Thoracic aorta (tissue), 2 donors: ENCODE results near the gene DTHD1. TPM values are rescaled to one million over a fixed set of nuclear protein-coding genes. Genes with fewer than 3 reads are reported as not detected.

ENCODE experiments used
- ATAC-seq: fragments of 150-250 bp; one replicate; pipeline ENCODE4 v1.8.0; 2017; ENCODE audit warnings: low read depth; ENCODE audit not compliant: insufficient number of reproducible peaks, low FRiP score
- DNase-seq: peaks from one replicate; pipeline ENCODE4 v3.0.0-alpha.2; 2020; ENCODE audit warnings: low spot score
- H3K27ac ChIP-seq, 2 donors: fragments of 200-600 bp; sonication (generic); 1 replicate in 1 of 2; 2 replicates in 1 of 2; pipeline ENCODE4 v1.5.1; 2016; ENCODE audit warnings: mild to moderate bottlenecking in 2 of 2, moderate library complexity in 2 of 2
- H3K27me3 ChIP-seq: fragments of 200-600 bp; sonication (generic); replicated peaks from 2 replicates; pipeline ENCODE4 v1.6.0; 2016; ENCODE audit warnings: mild to moderate bottlenecking; ENCODE audit not compliant: insufficient read depth
- H3K36me3 ChIP-seq: fragments of 200-600 bp; sonication (generic); one replicate; pipeline ENCODE4 v1.5.1; 2016
- H3K4me1 ChIP-seq, 2 donors: fragments of 200-600 bp; sonication (generic); 1 replicate in 1 of 2; 2 replicates in 1 of 2; pipeline versions ENCODE4 v1.5.1 to v1.6.0; 2016; ENCODE audit warnings: low read depth in 2 of 2, mild to moderate bottlenecking in 1 of 2; ENCODE audit not compliant: control insufficient read depth in 1 of 2
- H3K4me3 ChIP-seq: fragments of 200-600 bp; sonication (generic); 2 replicates; pipeline ENCODE4 v1.5.1; 2016; ENCODE audit warnings: mild to moderate bottlenecking
- H3K9me3 ChIP-seq: fragments of 200-600 bp; sonication (generic); 2 replicates; pipeline ENCODE4 v1.5.1; 2016
- total RNA-seq, 2 donors: library from RNA; depleted of rRNA; stranded (reverse); fragments of >200 nt; gene quantifications; one replicate each; pipeline versions ENCODE4 v1.1.0 to v1.2.3, GENCODE V29; 2016
- TF ChIP-seq, protein P1 (sequence below): fragments of 200-600 bp; sonication (generic); IDR thresholded peaks from one replicate; pipeline ENCODE4 v1.5.1; 2019; ENCODE audit warnings: antibody characterized with exemption

The DTHD1 gene
- 1 to 10 TPM in 1 of 2 donors, under 1 TPM in 1; 0.54 to 1.1 TPM for total RNA-seq

DNA sequence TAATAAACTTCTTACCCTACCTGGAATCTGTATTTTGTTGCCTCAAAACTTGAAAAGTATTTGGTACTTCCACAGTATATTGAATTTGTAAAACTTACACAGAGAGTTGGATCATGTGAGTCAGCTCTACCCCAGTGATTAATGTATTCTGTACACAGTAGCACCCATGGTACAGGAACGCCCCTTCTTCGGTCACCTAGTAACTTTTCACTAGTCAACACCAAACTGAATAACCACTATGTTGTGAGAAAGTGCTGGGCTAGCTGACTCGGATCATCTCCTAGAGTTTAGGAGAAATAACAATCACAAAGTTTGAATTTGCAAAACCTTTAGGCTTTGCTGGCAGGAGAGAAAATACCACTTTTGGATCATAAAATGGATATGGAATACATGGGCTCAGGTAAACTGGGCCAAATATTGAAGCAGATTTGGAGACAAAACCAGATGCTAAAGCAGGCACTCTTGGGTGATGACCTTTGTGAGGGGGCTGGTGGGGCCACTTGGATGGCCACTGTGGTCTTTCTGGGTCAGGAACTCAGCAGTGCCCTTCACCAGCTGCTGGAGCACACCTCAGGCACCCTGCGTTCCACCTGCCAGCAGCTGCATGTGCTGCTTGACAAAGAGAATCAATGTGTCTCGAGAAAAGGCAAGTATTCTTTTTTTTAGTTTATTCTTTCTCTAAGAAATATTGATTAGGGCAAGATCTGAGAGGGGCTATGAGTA is at the start of gene DTHD1:
Gene DTHD1, plus strand, starts transcription at position 233 of the 723 bp plus-strand sequence. Its CDS starts 143 bp downstream, at position 376.
- TF ChIP-seq, protein P1, sequence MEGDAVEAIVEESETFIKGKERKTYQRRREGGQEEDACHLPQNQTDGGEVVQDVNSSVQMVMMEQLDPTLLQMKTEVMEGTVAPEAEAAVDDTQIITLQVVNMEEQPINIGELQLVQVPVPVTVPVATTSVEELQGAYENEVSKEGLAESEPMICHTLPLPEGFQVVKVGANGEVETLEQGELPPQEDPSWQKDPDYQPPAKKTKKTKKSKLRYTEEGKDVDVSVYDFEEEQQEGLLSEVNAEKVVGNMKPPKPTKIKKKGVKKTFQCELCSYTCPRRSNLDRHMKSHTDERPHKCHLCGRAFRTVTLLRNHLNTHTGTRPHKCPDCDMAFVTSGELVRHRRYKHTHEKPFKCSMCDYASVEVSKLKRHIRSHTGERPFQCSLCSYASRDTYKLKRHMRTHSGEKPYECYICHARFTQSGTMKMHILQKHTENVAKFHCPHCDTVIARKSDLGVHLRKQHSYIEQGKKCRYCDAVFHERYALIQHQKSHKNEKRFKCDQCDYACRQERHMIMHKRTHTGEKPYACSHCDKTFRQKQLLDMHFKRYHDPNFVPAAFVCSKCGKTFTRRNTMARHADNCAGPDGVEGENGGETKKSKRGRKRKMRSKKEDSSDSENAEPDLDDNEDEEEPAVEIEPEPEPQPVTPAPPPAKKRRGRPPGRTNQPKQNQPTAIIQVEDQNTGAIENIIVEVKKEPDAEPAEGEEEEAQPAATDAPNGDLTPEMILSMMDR: no peak
- H3K9me3 ChIP-seq: no peaks in the 10 kb centered on the region
- ATAC-seq (no peak), DNase-seq (no peak)
- no peak within 1 kb of the TSS for H3K4me3 ChIP-seq
- H3K4me1 ChIP-seq: no peaks in the 10 kb centered on the region
- H3K36me3 ChIP-seq: no peaks in the 10 kb centered on the region
- H3K27ac ChIP-seq: no peak within 1 kb of the TSS
- H3K27me3 ChIP-seq: no peaks in the 10 kb centered on the region

DNA sequence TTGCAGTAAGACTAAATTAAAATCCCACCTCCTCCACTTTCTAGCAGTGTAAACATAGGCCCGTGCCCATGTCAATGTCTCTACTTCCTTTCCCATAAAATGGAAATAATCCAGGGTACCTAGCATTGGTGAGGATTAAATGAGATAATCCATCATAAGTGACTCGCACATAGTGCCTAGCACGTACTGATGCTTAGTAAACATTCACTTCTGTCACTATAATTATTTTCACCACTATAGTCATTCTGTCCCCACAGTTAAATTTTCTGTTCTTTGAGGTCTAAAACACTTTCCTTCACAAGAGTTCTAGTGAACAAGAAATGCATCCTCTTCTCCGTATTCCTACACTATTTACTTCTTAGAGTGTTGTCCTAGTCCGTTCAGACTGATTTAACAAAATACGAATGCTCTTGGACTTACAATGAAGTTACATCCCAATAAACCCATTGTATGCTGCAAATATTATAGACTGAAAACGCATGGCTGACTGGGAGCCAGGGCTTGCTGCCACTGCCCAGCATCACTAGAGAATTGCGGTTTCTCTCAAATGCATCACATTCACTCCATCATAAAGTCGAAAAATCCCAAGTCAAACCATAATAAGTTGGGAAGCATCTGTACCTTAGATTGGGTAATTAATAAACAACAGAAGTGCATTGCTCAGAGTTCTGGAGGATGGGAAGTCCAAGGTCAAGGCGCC is 47.7 kb upstream of the DTHD1 start:
- no peak for ATAC-seq
- no peak overlapping the region for H3K27ac ChIP-seq
- H3K9me3 ChIP-seq: no peaks in the 10 kb centered on the region
- TF ChIP-seq, protein P1: no peak
- H3K36me3 ChIP-seq: no peaks in the 10 kb centered on the region
- no peaks in the 10 kb centered on the region for H3K4me1 ChIP-seq
- DNase-seq: no peak
- H3K4me3 ChIP-seq: no peak overlapping the region
- H3K27me3 ChIP-seq: no peaks in the 10 kb centered on the region

DNA sequence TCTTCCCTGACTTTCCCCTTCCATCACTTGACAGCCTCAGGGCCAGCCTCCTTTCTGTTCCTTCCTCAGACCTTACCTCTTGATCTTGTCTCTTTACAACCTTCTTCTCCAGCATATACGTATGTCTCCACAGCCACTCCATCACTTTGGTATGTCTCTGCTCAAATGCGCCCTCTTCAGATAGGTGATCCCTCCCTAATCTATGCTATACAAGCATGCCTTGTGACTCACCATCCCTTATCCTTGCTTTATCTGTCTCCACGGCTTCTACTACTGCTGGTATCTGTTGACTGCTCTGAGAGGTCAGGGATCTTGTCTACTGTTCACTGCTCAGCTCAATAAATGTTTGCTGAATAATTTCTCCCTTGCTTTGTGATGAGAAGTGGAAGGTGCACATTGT is 46.1 kb upstream of the DTHD1 start:
- H3K27ac ChIP-seq: no peak overlapping the region
- no peak overlapping the region for H3K4me3 ChIP-seq
- H3K9me3 ChIP-seq: no peaks in the 10 kb centered on the region
- TF ChIP-seq, protein P1: no peak
- H3K36me3 ChIP-seq: no peaks in the 10 kb centered on the region
- no peaks in the 10 kb centered on the region for H3K4me1 ChIP-seq
- DNase-seq (no peak), ATAC-seq (no peak)
- no peaks in the 10 kb centered on the region for H3K27me3 ChIP-seq

DNA sequence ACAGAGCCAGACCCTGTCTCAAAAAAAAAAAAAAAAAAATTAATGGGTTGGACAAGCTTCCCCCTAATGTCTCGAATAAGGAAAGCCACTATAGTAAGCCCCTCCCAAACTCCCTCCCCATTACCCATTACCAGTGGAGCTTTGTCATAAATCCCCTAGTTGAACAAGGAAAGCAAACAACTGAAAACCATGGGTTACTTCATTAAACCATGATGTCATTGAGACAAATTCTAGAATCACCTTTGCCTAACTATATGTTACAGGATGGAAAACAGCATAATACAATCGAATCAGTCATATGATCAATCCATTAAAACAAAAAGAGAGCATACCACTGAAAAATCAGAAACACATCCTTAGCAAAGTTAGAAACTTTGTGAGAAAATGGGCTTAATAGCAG is 45.3 kb upstream of the DTHD1 start:
- Histone ChIP-seq H3K9me3 (no peaks in the 10 kb centered on the region), H3K27ac (no peak overlapping the region), H3K4me3 (no peak overlapping the region), H3K36me3 (no peaks in the 10 kb centered on the region), H3K4me1 (no peaks in the 10 kb centered on the region), H3K27me3 (no peaks in the 10 kb centered on the region)
- DNase-seq (no peak), ATAC-seq (no peak)
- TF ChIP-seq, protein P1: no peak
